Middle frontal gyrus (tissue), 1 donor: ENCODE results near the gene ELOVL5.
"Not testable (repeated sequence)": the region's sequence is repeated elsewhere in the genome, so short reads cannot be mapped to it uniquely, and the experiment has no call there.

Source experiments
- DNase-seq: peaks from one replicate; pipeline ENCODE4 v3.0.0-alpha.2; 2015; ENCODE audit warnings: low spot score; ENCODE audit errors: extremely low spot score

ELOVL5 gene

GRCh38 chr6:53330137-53330536, 18.6 kb downstream of the ELOVL5 start:
- no peak for DNase-seq

GRCh38 chr6:53328375-53328774, 20.4 kb downstream of the ELOVL5 start:
- no peak for DNase-seq

GRCh38 chr6:53327017-53327395, 21.7 kb downstream of the ELOVL5 start:
- no peak for DNase-seq

GRCh38 chr6:53326372-53327016, 22.3 kb downstream of the ELOVL5 start:
- no peak for DNase-seq

- no peak for DNase-seq
These were observed 23.0 kb downstream of the ELOVL5 start for GRCh38 chr6:53325785-53326184.

GRCh38 chr6:53322188-53323029, 26.3 kb downstream of the ELOVL5 start:
- no peak for DNase-seq

GRCh38 chr6:53321701-53322100, 27.0 kb downstream of the ELOVL5 start:
- DNase-seq, result no peak

GRCh38 chr6:53320964-53321363, 27.8 kb downstream of the ELOVL5 start:
- no peak for DNase-seq

GRCh38 chr6:53318429-53318828, 30.3 kb downstream of the ELOVL5 start:
- no peak for DNase-seq

GRCh38 chr6:53317861-53318260, 30.9 kb downstream of the ELOVL5 start:
- no peak for DNase-seq

- DNase-seq, result not testable (repeated sequence)
These were observed 31.5 kb downstream of the ELOVL5 start for GRCh38 chr6:53317299-53317698.

- DNase-seq, result no peak
These were observed 32.6 kb downstream of the ELOVL5 start for GRCh38 chr6:53316142-53316541.

GRCh38 chr6:53315086-53315724, 33.5 kb downstream of the ELOVL5 start:
- no peak for DNase-seq

GRCh38 chr6:53313784-53314400, 34.9 kb downstream of the ELOVL5 start:
- DNase-seq, result no peak

GRCh38 chr6:53312355-53312754, 36.4 kb downstream of the ELOVL5 start:
- DNase-seq, result no peak

GRCh38 chr6:53311586-53311935, 37.2 kb downstream of the ELOVL5 start:
- DNase-seq, result no peak

GRCh38 chr6:53310771-53311585, 37.8 kb downstream of the ELOVL5 start:
- no peak for DNase-seq

- DNase-seq, result no peak
These were observed 38.8 kb downstream of the ELOVL5 start for GRCh38 chr6:53309901-53310300.

GRCh38 chr6:53309059-53309900, 39.5 kb downstream of the ELOVL5 start:
- DNase-seq, result no peak

GRCh38 chr6:53306819-53307347, 41.9 kb downstream of the ELOVL5 start:
- no peak for DNase-seq
